ENCODE data around the gene SLC26A9. TPM values are rescaled to one million over a fixed set of nuclear protein-coding genes. Genes with fewer than 3 reads are reported as not detected.

Gene SLC26A9
- total RNA-seq, 1 donor from 2014 or later, result not detected

- Histone ChIP-seq H3F3A (ENCODE audit: low read depth) (no peaks in the 10 kb centered on the region), H3K4me3 (no peak overlapping the region), H3K4me2 (no peak overlapping the region), H2AFZ (replicated peaks) (no peak overlapping the region), H3K4me1 (peaks cover 5% of the 10 kb centered on the region), H3K27me3 (no peaks in the 10 kb centered on the region), H3K9me3 (ENCODE audit: low read depth) (no peaks in the 10 kb centered on the region), H3K36me3 (no peaks in the 10 kb centered on the region), H3K27ac (no peak overlapping the region), H3K9ac (no peak overlapping the region), H4K20me1 (ENCODE audit: low read depth) (no peaks in the 10 kb centered on the region), H3K79me2 (ENCODE audit: low read depth) (no peaks in the 10 kb centered on the region)
- H3K36me3 Mint-ChIP-seq, result no peaks in the 10 kb centered on the region
- H3K27ac Mint-ChIP-seq, result no peak overlapping the region
- no peaks in the 10 kb centered on the region for H3K9me3 Mint-ChIP-seq
- no peak for DNase-seq (ENCODE audit: low spot score)
- no peak for TF ChIP-seq EZH2phosphoT487 (IDR thresholded peaks at IDR 0.05)
- TF ChIP-seq EZH2 (IDR thresholded peaks at IDR 0.05), result no peak
- TF ChIP-seq, protein P1, sequence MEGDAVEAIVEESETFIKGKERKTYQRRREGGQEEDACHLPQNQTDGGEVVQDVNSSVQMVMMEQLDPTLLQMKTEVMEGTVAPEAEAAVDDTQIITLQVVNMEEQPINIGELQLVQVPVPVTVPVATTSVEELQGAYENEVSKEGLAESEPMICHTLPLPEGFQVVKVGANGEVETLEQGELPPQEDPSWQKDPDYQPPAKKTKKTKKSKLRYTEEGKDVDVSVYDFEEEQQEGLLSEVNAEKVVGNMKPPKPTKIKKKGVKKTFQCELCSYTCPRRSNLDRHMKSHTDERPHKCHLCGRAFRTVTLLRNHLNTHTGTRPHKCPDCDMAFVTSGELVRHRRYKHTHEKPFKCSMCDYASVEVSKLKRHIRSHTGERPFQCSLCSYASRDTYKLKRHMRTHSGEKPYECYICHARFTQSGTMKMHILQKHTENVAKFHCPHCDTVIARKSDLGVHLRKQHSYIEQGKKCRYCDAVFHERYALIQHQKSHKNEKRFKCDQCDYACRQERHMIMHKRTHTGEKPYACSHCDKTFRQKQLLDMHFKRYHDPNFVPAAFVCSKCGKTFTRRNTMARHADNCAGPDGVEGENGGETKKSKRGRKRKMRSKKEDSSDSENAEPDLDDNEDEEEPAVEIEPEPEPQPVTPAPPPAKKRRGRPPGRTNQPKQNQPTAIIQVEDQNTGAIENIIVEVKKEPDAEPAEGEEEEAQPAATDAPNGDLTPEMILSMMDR (IDR thresholded peaks at IDR 0.05), result no peak
- H3K4me3 Mint-ChIP-seq, result no peak overlapping the region
- H3K4me1 Mint-ChIP-seq, result peaks cover 15% of the 10 kb centered on the region
- H3K27me3 Mint-ChIP-seq (ENCODE audit: insufficient read depth, low read depth), result peaks cover 7% of the 10 kb centered on the region
These were observed 11.7 kb upstream of the SLC26A9 start for GRCh38 chr1:205954819-205955404.

DNA sequence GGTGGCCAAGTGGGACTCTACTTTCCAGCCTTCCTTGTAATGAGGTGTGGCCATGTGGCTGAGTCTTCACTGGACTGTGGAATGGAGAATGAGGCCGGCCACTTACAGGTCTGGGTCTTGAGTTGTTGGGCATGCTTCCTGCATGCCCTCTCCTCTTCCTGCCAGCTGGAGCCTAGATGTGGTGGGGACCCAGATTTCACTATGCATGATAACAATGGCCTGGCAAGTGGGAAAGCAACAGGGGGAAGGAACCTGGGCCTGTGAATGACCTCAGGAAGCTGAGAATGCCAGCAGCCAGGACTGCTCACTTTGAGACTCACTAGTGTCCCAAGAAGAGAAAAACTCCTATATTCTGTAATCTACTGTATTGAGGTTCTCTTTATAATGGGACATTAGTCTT lies 8.5 kb upstream of the SLC26A9 start:
- H3K4me3 Mint-ChIP-seq, result no peak overlapping the region
- peaks cover 5% of the 10 kb centered on the region for H3K27me3 Mint-ChIP-seq (ENCODE audit: insufficient read depth, low read depth)

DNA sequence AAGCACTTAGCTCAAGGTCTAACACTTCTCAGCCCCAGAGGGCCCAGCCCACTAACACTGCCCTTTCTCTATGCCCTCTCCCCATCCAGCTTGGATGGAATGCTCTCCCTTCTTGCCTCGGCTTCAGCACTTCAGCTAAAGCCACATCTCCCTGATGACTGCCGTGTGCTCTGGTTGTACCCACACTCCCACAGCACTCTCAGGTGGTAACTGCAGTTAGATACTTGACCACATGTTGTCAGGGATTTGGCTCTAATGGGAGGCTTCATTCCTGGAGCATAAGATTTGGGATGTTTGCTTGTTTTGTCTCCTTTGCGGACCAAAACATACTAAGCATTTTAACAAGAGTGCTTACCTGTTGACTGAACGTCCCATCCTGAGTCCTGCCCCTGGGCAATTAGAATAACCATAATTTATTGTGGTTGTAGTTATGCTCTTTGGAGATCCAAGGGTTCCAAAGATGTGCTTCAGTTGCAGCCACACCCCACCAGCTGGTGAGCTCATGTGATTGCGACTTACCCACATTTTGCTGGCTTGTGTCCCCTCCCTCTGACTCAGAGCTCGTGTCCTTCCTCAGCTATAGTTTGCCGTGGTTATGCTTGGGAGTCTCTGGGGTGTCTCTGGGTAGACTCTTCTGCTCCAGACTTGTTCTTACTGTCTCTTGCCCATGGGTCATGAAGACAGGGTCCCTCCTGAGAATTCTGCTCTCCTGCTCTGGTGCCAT lies 7.7 kb upstream of the SLC26A9 start:
- Mint-ChIP-seq H3K4me3 (no peak overlapping the region), H3K9me3 (no peaks in the 10 kb centered on the region), H3K4me1 (peaks cover 6% of the 10 kb centered on the region), H3K27ac (no peak overlapping the region), H3K36me3 (no peaks in the 10 kb centered on the region), H3K27me3 (ENCODE audit: insufficient read depth, low read depth) (peaks cover 5% of the 10 kb centered on the region)
- Histone ChIP-seq H4K20me1 (ENCODE audit: low read depth) (no peaks in the 10 kb centered on the region), H3K79me2 (ENCODE audit: low read depth) (no peaks in the 10 kb centered on the region), H3K9ac (no peak overlapping the region), H3K9me3 (ENCODE audit: low read depth) (no peaks in the 10 kb centered on the region), H3K27ac (no peak overlapping the region), H3K36me3 (no peaks in the 10 kb centered on the region), H3K27me3 (no peaks in the 10 kb centered on the region), H3K4me1 (no peaks in the 10 kb centered on the region), H2AFZ (replicated peaks) (no peak overlapping the region), H3F3A (ENCODE audit: low read depth) (no peaks in the 10 kb centered on the region), H3K4me3 (no peak overlapping the region), H3K4me2 (no peak overlapping the region)
- no peak for DNase-seq (ENCODE audit: low spot score)
- TF ChIP-seq EZH2 (IDR thresholded peaks at IDR 0.05), result no peak
- TF ChIP-seq EZH2phosphoT487 (IDR thresholded peaks at IDR 0.05), result no peak
- TF ChIP-seq, protein P1 (IDR thresholded peaks at IDR 0.05), result no peak

More for the DNA sequence above, 8.5 kb upstream of the SLC26A9 start:
- Histone ChIP-seq H3K4me3 (no peak overlapping the region), H4K20me1 (ENCODE audit: low read depth) (no peaks in the 10 kb centered on the region), H2AFZ (replicated peaks) (no peak overlapping the region), H3K9me3 (ENCODE audit: low read depth) (no peaks in the 10 kb centered on the region), H3K79me2 (ENCODE audit: low read depth) (no peaks in the 10 kb centered on the region), H3K27ac (no peak overlapping the region), H3K27me3 (no peaks in the 10 kb centered on the region), H3K4me1 (no peaks in the 10 kb centered on the region), H3F3A (ENCODE audit: low read depth) (no peaks in the 10 kb centered on the region), H3K9ac (no peak overlapping the region), H3K4me2 (no peak overlapping the region), H3K36me3 (no peaks in the 10 kb centered on the region)
- Mint-ChIP-seq H3K27ac (no peak overlapping the region), H3K9me3 (no peaks in the 10 kb centered on the region), H3K4me1 (peaks cover 6% of the 10 kb centered on the region), H3K36me3 (no peaks in the 10 kb centered on the region)
- TF ChIP-seq EZH2 (IDR thresholded peaks at IDR 0.05) (no peak), EZH2phosphoT487 (IDR thresholded peaks at IDR 0.05) (no peak)
- TF ChIP-seq, protein P1 (IDR thresholded peaks at IDR 0.05), result no peak
- DNase-seq (ENCODE audit: low spot score), result no peak
